ENCODE data around the gene RBMXL2.

DNA sequence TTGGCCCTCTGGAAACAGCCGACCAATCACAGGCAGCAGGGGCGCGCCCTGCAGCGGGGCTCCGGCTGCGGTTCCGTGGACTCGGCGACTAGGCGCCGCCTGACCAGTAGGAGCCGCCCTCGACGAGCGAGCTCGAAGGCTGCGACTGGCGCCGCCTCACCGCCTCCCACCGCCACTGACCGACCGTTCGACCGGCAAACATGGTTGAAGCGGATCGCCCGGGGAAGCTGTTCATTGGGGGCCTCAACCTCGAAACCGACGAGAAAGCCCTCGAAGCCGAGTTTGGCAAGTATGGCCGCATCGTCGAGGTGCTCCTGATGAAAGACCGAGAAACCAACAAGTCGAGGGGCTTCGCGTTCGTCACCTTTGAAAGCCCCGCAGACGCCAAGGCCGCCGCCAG lies at the start of gene RBMXL2:
- TF ChIP-seq, protein P1, sequence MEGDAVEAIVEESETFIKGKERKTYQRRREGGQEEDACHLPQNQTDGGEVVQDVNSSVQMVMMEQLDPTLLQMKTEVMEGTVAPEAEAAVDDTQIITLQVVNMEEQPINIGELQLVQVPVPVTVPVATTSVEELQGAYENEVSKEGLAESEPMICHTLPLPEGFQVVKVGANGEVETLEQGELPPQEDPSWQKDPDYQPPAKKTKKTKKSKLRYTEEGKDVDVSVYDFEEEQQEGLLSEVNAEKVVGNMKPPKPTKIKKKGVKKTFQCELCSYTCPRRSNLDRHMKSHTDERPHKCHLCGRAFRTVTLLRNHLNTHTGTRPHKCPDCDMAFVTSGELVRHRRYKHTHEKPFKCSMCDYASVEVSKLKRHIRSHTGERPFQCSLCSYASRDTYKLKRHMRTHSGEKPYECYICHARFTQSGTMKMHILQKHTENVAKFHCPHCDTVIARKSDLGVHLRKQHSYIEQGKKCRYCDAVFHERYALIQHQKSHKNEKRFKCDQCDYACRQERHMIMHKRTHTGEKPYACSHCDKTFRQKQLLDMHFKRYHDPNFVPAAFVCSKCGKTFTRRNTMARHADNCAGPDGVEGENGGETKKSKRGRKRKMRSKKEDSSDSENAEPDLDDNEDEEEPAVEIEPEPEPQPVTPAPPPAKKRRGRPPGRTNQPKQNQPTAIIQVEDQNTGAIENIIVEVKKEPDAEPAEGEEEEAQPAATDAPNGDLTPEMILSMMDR (IDR thresholded peaks at IDR 0.05 in 4 of 5, conservative IDR thresholded peaks at IDR 0.05 in 1 of 5) = no peak
- no peak for TF ChIP-seq POLR2A (IDR thresholded peaks at IDR 0.05)

All from gastrocnemius medialis (tissue), 4 donors.